Measurements from ENCODE around the gene AGAP3. TPM values are rescaled to one million over a fixed set of nuclear protein-coding genes. Genes with fewer than 3 reads are reported as not detected.
A peak's percentile ranks its signal among the peaks of the same experiment; 100 is the strongest.

The AGAP3 gene
- total RNA-seq, 1 experiment from 2014 or later, result 70.2 TPM

DNA sequence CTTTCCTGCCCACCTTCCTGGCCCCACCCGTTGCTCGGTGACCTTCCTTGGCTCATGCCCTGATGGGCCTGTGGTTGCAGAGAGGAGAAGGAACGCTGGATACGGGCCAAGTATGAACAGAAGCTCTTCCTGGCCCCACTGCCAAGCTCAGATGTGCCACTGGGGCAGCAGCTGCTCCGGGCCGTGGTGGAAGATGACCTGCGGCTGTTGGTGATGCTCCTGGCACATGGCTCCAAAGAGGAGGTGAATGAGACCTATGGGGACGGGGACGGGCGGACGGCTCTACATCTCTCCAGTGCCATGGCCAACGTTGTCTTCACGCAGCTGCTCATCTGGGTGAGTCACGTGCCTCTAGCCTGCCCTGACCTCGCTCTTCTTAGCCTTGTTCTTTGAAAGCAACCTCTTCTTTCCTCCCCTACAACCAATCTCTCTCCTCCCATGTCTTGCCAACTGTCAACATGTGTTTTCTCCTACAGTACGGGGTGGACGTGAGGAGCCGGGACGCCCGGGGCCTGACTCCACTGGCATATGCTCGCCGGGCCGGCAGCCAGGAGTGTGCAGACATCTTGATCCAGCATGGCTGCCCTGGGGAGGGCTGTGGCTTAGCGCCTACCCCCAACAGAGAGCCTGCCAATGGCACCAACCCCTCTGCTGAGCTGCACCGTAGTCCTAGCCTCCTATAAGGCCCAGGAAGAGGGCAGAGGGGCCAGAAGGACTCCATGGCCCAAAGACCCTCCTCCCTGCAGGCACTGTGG is 57.2 kb downstream of the AGAP3 start:
- DNase-seq, result no peak
- no peaks in the 10 kb centered on the region for H3K27me3 Mint-ChIP-seq (ENCODE audit: insufficient read depth, unreplicated experiment)
- Histone ChIP-seq H3K9me3 (no peaks in the 10 kb centered on the region), H3K4me1 (no peaks in the 10 kb centered on the region), H3K36me3 (ENCODE audit: control insufficient read depth, insufficient read depth, low read length) (peaks cover 2% of the 10 kb centered on the region; the same call in 1 of the 2 replicates), H3K27me3 (replicated peaks; ENCODE audit: control insufficient read depth, insufficient read depth, low read length) (no peaks in the 10 kb centered on the region), H3K4me3 (ENCODE audit: low read depth, low read length) (no peak overlapping the region)
- POLR2A ChIA-PET, result interaction anchor here (0.6 kb wide), 1 partner anchor 383 kb away, joined by 7 read pairs; no protein-coding TSS in a partner anchor
- CTCF ChIA-PET, result interaction anchor here (0.8 kb wide), 1 partner anchor 13 kb away, joined by 5 read pairs; no protein-coding TSS in a partner anchor
- H3K27ac Mint-ChIP-seq (ENCODE audit: unreplicated experiment), result no peak overlapping the region
- H3K4me3 Mint-ChIP-seq (ENCODE audit: unreplicated experiment), result no peak overlapping the region
- H3K36me3 Mint-ChIP-seq (ENCODE audit: insufficient read depth, unreplicated experiment), result peaks cover 31% of the 10 kb centered on the region
- BruUV-seq (replicated peaks), result TSS peak; percentile 15
- intact Hi-C loops (cut with micrococcal nuclease; ENCODE audit: unreplicated experiment), result no loop called here
- TF ChIP-seq, protein P1, sequence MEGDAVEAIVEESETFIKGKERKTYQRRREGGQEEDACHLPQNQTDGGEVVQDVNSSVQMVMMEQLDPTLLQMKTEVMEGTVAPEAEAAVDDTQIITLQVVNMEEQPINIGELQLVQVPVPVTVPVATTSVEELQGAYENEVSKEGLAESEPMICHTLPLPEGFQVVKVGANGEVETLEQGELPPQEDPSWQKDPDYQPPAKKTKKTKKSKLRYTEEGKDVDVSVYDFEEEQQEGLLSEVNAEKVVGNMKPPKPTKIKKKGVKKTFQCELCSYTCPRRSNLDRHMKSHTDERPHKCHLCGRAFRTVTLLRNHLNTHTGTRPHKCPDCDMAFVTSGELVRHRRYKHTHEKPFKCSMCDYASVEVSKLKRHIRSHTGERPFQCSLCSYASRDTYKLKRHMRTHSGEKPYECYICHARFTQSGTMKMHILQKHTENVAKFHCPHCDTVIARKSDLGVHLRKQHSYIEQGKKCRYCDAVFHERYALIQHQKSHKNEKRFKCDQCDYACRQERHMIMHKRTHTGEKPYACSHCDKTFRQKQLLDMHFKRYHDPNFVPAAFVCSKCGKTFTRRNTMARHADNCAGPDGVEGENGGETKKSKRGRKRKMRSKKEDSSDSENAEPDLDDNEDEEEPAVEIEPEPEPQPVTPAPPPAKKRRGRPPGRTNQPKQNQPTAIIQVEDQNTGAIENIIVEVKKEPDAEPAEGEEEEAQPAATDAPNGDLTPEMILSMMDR (IDR thresholded peaks at IDR 0.05; ENCODE audit: insufficient read depth in 1 of 2, low read depth in 1 of 2, low read length in 1 of 2, severe bottlenecking in 1 of 2, unreplicated experiment in 1 of 2), result no peak
- H3K4me1 Mint-ChIP-seq (ENCODE audit: low read depth, unreplicated experiment), result no peaks in the 10 kb centered on the region
- no peaks in the 10 kb centered on the region for H3K9me3 Mint-ChIP-seq (ENCODE audit: unreplicated experiment)

DNA sequence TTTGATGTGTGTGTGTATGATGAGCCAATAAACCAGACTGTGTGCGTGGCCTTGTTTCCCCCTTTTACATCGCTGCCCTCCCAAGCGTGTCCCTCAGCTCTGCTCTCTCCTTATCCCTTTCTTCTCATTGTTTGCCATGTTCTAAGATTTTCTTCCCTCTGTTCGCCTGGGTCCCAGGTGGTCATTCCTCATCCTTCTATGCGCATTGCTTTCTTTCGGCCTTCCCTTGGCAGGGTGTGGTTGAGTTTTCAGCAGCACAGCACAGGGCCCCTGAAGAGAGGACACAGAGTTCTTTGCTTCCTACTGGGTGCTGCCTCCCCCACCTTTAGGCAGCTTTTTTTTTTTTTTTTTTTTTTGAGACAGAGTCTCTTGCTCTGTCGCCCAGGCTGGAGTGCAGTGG is 58.1 kb downstream of the AGAP3 start:
- CTCF ChIA-PET, result interaction anchor here (0.8 to 1.5 kb wide), 2 partner anchors 12 to 21 kb away, joined by 3 to 5 read pairs; no protein-coding TSS in a partner anchor
- POLR2A ChIA-PET, result no interaction called here
- TF ChIP-seq, protein P1 (IDR thresholded peaks at IDR 0.05; ENCODE audit: insufficient read depth in 1 of 2, low read depth in 1 of 2, low read length in 1 of 2, severe bottlenecking in 1 of 2, unreplicated experiment in 1 of 2), result no peak
- H3K9me3 ChIP-seq, result no peaks in the 10 kb centered on the region
- H3K4me3 Mint-ChIP-seq (ENCODE audit: unreplicated experiment), result no peak overlapping the region
- H3K4me1 Mint-ChIP-seq (ENCODE audit: low read depth, unreplicated experiment), result no peaks in the 10 kb centered on the region
- no peak overlapping the region for H3K27ac Mint-ChIP-seq (ENCODE audit: unreplicated experiment)
- H3K36me3 Mint-ChIP-seq (ENCODE audit: insufficient read depth, unreplicated experiment), result peaks cover 33% of the 10 kb centered on the region
- no peaks in the 10 kb centered on the region for H3K27me3 ChIP-seq (replicated peaks; ENCODE audit: control insufficient read depth, insufficient read depth, low read length)
- H3K9me3 Mint-ChIP-seq (ENCODE audit: unreplicated experiment), result no peaks in the 10 kb centered on the region
- H3K27me3 Mint-ChIP-seq (ENCODE audit: insufficient read depth, unreplicated experiment), result no peaks in the 10 kb centered on the region
- peaks cover 2% of the 10 kb centered on the region; the same call in 1 of the 2 replicates for H3K36me3 ChIP-seq (ENCODE audit: control insufficient read depth, insufficient read depth, low read length)
- H3K4me1 ChIP-seq, result no peaks in the 10 kb centered on the region
- no peak for DNase-seq
- BruUV-seq (replicated peaks), result no TSS peak
- intact Hi-C loops (cut with micrococcal nuclease; ENCODE audit: unreplicated experiment), result no loop called here
- H3K4me3 ChIP-seq (ENCODE audit: low read depth, low read length), result no peak overlapping the region

DNA sequence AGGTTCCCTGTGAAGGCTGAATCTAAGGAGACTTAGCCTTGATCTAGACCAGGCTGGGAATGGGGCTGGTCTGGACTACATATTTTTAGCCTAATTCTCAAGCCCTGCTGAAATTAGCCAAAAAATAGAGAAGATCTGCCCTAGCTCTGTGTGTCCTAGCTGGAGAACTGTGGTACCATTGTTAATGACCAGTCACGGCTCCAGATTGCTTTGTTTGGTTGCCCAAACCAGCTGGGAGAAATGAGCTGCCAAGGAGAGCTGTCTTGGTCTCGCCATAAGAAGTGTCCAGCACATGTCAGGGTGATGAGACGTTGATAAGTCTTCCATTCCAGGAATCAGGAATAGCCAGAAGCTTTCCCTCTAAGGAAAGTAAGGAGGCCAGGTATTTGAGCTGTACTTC is 60.5 kb downstream of the AGAP3 start:
- Histone ChIP-seq H3K27me3 (replicated peaks; ENCODE audit: control insufficient read depth, insufficient read depth, low read length) (no peaks in the 10 kb centered on the region), H3K9me3 (no peaks in the 10 kb centered on the region), H3K36me3 (ENCODE audit: control insufficient read depth, insufficient read depth, low read length) (peaks cover 2% of the 10 kb centered on the region; the same call in 1 of the 2 replicates), H3K4me3 (ENCODE audit: low read depth, low read length) (no peak overlapping the region), H3K4me1 (no peaks in the 10 kb centered on the region)
- Mint-ChIP-seq H3K4me1 (ENCODE audit: low read depth, unreplicated experiment) (no peaks in the 10 kb centered on the region), H3K4me3 (ENCODE audit: unreplicated experiment) (no peak overlapping the region), H3K27me3 (ENCODE audit: insufficient read depth, unreplicated experiment) (no peaks in the 10 kb centered on the region), H3K9me3 (ENCODE audit: unreplicated experiment) (no peaks in the 10 kb centered on the region), H3K36me3 (ENCODE audit: insufficient read depth, unreplicated experiment) (peaks cover 24% of the 10 kb centered on the region), H3K27ac (ENCODE audit: unreplicated experiment) (no peak overlapping the region)
- BruUV-seq (replicated peaks), result no TSS peak
- ChIA-PET CTCF (interaction anchor here (2.9 kb wide), 1 partner anchor 23 kb away, joined by 14 read pairs; no protein-coding TSS in a partner anchor), POLR2A (no interaction called here)
- intact Hi-C loops (cut with micrococcal nuclease; ENCODE audit: unreplicated experiment), result no loop called here
- DNase-seq, result peak in 1 of 2 experiments; percentile 17
- TF ChIP-seq, protein P1 (IDR thresholded peaks at IDR 0.05; ENCODE audit: insufficient read depth in 1 of 2, low read depth in 1 of 2, low read length in 1 of 2, severe bottlenecking in 1 of 2, unreplicated experiment in 1 of 2), result no peak

Data from Caco-2 (cell line).